ENCODE data around the gene C1QTNF9.

Gene C1QTNF9

GRCh38 chr13:24270639-24271141 is 38.7 kb upstream of the C1QTNF9 start:
- peak overlapping the region; percentile 42 for H3K4me3 ChIP-seq (ENCODE audit: low read length)
- 0 out of 2 replicates have a peak, but pooled peaks have one; percentile 6 for TF ChIP-seq CTCF (conservative IDR thresholded peaks at IDR 0.05; ENCODE audit: low read length)

GRCh38 chr13:24271231-24271600 is 38.2 kb upstream of the C1QTNF9 start:
- no peak for TF ChIP-seq CTCF (conservative IDR thresholded peaks at IDR 0.05; ENCODE audit: low read length)
- peak overlapping the region; percentile 42 for H3K4me3 ChIP-seq (ENCODE audit: low read length)
- no peak for DNase-seq (ENCODE audit: low read depth)

More at GRCh38 chr13:24270639-24271141, 38.7 kb upstream of the C1QTNF9 start:
- peak; percentile 48 for DNase-seq (ENCODE audit: low read depth)

- DNase-seq (ENCODE audit: low read depth) = peak; percentile 77
- H3K4me3 ChIP-seq (ENCODE audit: low read length) = peak overlapping the region; percentile 42
- no peak for TF ChIP-seq CTCF (conservative IDR thresholded peaks at IDR 0.05; ENCODE audit: low read length)
These were observed 37.6 kb upstream of the C1QTNF9 start for GRCh38 chr13:24271601-24272451.

- DNase-seq (ENCODE audit: low read depth) = no peak
- H3K4me3 ChIP-seq (ENCODE audit: low read length) = peak overlapping the region; percentile 42
These were observed 36.8 kb upstream of the C1QTNF9 start for GRCh38 chr13:24272452-24273161.

GRCh38 chr13:24273926-24274325 is 35.5 kb upstream of the C1QTNF9 start:
- DNase-seq (ENCODE audit: low read depth) = no peak
- no peak overlapping the region for H3K4me3 ChIP-seq (ENCODE audit: low read length)
- no peak for TF ChIP-seq CTCF (conservative IDR thresholded peaks at IDR 0.05; ENCODE audit: low read length)

More at GRCh38 chr13:24272452-24273161, 36.8 kb upstream of the C1QTNF9 start:
- TF ChIP-seq CTCF (conservative IDR thresholded peaks at IDR 0.05; ENCODE audit: low read length) = no peak

- no peak for TF ChIP-seq CTCF (conservative IDR thresholded peaks at IDR 0.05; ENCODE audit: low read length)
- H3K4me3 ChIP-seq (ENCODE audit: low read length) = no peak overlapping the region
- DNase-seq (ENCODE audit: low read depth) = no peak
These were observed 34.8 kb upstream of the C1QTNF9 start for GRCh38 chr13:24274452-24275021.

All from AG10803 (cell line).